Gastrocnemius medialis (tissue), 4 donors: ENCODE results near the gene OCEL1.

Experiments used
- CTCF ChIP-seq, 5 experiments: fragments of 450-650 bp in 3 of 5; fragments of 200-600 bp in 2 of 5; sonication (generic) in 2 of 5; IDR thresholded peaks in 4 of 5; conservative IDR thresholded peaks in 1 of 5; 1 replicate in 4 of 5; 2 replicates in 1 of 5; pipeline ENCODE4 v1.5.1; 2016 to 2019; ENCODE audit warnings: antibody characterized with exemption in 5 of 5, mild to moderate bottlenecking in 3 of 5, moderate library complexity in 3 of 5
- POLR2A ChIP-seq, 2 donors: fragments of 450-650 bp; IDR thresholded peaks; one replicate each; pipeline ENCODE4 v1.6.1; 2017; ENCODE audit warnings: antibody characterized with exemption in 2 of 2, mild to moderate bottlenecking in 2 of 2, moderate library complexity in 2 of 2

DNA sequence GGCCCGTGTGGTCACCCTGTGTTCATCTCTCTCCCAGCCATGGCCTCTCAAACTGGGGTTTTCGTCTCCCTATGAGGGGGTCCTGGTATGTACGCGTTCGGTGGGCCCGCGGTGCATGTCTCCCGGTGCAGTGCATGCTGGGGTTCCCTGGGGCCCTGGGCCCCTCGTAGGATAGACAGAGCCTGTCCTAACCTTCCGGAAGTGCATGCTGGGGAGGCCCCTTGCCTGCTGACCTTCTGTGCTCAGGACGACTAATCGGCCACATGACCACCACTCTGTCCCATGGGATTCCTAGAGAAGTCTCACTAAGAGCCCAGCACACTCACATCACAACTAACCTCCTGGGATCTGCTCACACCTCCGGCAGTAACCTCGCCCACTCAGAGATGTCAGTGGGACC is 15.7 kb upstream of the OCEL1 start:
- no peak for TF ChIP-seq CTCF (IDR thresholded peaks at IDR 0.05 in 4 of 5, conservative IDR thresholded peaks at IDR 0.05 in 1 of 5)
- TF ChIP-seq POLR2A (IDR thresholded peaks at IDR 0.05) = no peak
